HG03064 (cell line): Measurements from ENCODE around the gene PLS1.

Experiments
- ATAC-seq: cut with Tn5 transposase; IDR thresholded peaks from one replicate; pipeline ENCODE4 v1.9.1; 2021; ENCODE audit warnings: low read depth; ENCODE audit not compliant: unreplicated experiment

The PLS1 gene

DNA sequence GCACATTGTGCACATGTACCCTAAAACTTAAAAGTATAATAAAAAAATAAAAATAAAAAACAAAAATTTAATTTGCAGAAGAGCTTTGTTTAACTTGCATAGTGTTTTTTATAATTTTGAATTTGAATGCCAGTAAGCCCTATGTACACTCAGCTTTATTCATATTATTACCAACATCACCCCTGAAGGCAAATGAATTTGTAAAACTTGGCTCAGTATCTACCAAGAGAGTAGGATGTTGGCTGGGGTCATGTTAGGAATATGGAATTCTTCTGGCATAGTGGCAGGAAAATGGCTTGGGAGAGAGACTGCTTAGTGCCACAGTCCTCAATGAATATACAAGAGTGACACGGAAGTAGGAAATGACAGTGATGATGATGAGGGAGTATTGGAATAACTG lies 158.3 kb downstream of the PLS1 start:
- no peak for ATAC-seq
